WERI-Rb-1 (cell line): ENCODE results near the gene ILK.

Source experiments
- DNase-seq: peaks from one replicate; pipeline ENCODE4 v3.0.0-alpha.2; 2020
- H3K27ac ChIP-seq: fragments of 250-450 bp; sonication (Bioruptor Pico); 2 replicates; pipeline ENCODE4 v1.5.1; 2020; ENCODE audit warnings: mild to moderate bottlenecking, moderate library complexity
- H3K27me3 ChIP-seq: fragments of 250-450 bp; sonication (Bioruptor Pico); 2 replicates; pipeline ENCODE4 v1.5.1; 2021; ENCODE audit warnings: mild to moderate bottlenecking, low read depth, moderate library complexity; ENCODE audit not compliant: insufficient read depth, severe bottlenecking
- H3K36me3 ChIP-seq: fragments of 250-450 bp; sonication (Bioruptor Pico); 2 replicates; pipeline ENCODE4 v1.5.1; 2020; ENCODE audit warnings: mild to moderate bottlenecking, moderate library complexity
- H3K4me3 ChIP-seq: 2 replicates; pipeline ENCODE4 v1.5.1; 2011; ENCODE audit warnings: low read depth, mild to moderate bottlenecking, control low read depth, low read length
- H3K9me3 ChIP-seq: fragments of 250-450 bp; sonication (Bioruptor Pico); 2 replicates; pipeline ENCODE4 v1.5.1; 2021; ENCODE audit warnings: mild to moderate bottlenecking, moderate library complexity; ENCODE audit not compliant: severe bottlenecking
- CTCF ChIP-seq: IDR thresholded peaks from 2 replicates; pipeline ENCODE4 v1.5.1; 2011; ENCODE audit warnings: low read depth, mild to moderate bottlenecking, control low read depth, inconsistent platforms, low read length

The ILK gene

GRCh38 chr11:6630632-6631291 lies 27.2 kb downstream of the ILK start:
- Histone ChIP-seq H3K36me3 (peaks cover 61% of the 10 kb centered on the region), H3K9me3 (no peaks in the 10 kb centered on the region), H3K27ac (no peak overlapping the region), H3K4me3 (no peak overlapping the region), H3K27me3 (no peaks in the 10 kb centered on the region)
- TF ChIP-seq CTCF, result no peak
- DNase-seq, result no peak

GRCh38 chr11:6631361-6631890 lies 27.9 kb downstream of the ILK start:
- no peak overlapping the region for H3K27ac ChIP-seq
- no peak for TF ChIP-seq CTCF
- no peak for DNase-seq
- peaks cover 55% of the 10 kb centered on the region for H3K36me3 ChIP-seq
- no peak overlapping the region for H3K4me3 ChIP-seq
- H3K9me3 ChIP-seq, result no peaks in the 10 kb centered on the region
- H3K27me3 ChIP-seq, result no peaks in the 10 kb centered on the region

GRCh38 chr11:6632116-6633073 lies 28.8 kb downstream of the ILK start:
- no peaks in the 10 kb centered on the region for H3K27me3 ChIP-seq
- peaks cover 48% of the 10 kb centered on the region for H3K36me3 ChIP-seq
- H3K4me3 ChIP-seq, result no peak overlapping the region
- TF ChIP-seq CTCF, result no peak
- H3K27ac ChIP-seq, result no peak overlapping the region
- DNase-seq, result no peak
- H3K9me3 ChIP-seq, result no peaks in the 10 kb centered on the region

GRCh38 chr11:6633422-6634408 lies 30.1 kb downstream of the ILK start:
- Histone ChIP-seq H3K9me3 (no peaks in the 10 kb centered on the region), H3K4me3 (no peak overlapping the region), H3K27ac (no peak overlapping the region), H3K36me3 (peaks cover 44% of the 10 kb centered on the region), H3K27me3 (no peaks in the 10 kb centered on the region)
- no peak for DNase-seq
- no peak for TF ChIP-seq CTCF

- Histone ChIP-seq H3K36me3 (peaks cover 45% of the 10 kb centered on the region), H3K27ac (no peak overlapping the region), H3K27me3 (no peaks in the 10 kb centered on the region), H3K4me3 (no peak overlapping the region), H3K9me3 (no peaks in the 10 kb centered on the region)
- no peak for DNase-seq
- no peak for TF ChIP-seq CTCF
These were observed 31.0 kb downstream of the ILK start for GRCh38 chr11:6634534-6634933.
